Endodermal cell (in vitro differentiated cells): ENCODE measurements around the gene ATP5PO. TPM values are rescaled to one million over a fixed set of nuclear protein-coding genes. Genes with fewer than 3 reads are reported as not detected.
A peak's percentile ranks its signal among the peaks of the same experiment; 100 is the strongest.

Experiments
- DNase-seq: peaks from one replicate; pipeline ENCODE4 v3.0.0-alpha.2; 2017
- H3K27ac ChIP-seq: 2 replicates; pipeline ENCODE4 v1.5.1; 2013; ENCODE audit warnings: mild to moderate bottlenecking, low read depth, low read length, moderate library complexity
- H3K27me3 ChIP-seq: 2 replicates; pipeline ENCODE4 v1.6.1; 2013; ENCODE audit warnings: mild to moderate bottlenecking, low read length, moderate library complexity; ENCODE audit not compliant: insufficient read depth, control insufficient read depth, poor library complexity, severe bottlenecking
- H3K36me3 ChIP-seq: 2 replicates; pipeline ENCODE4 v1.7.0; 2013; ENCODE audit warnings: mild to moderate bottlenecking, low read length, moderate library complexity; ENCODE audit not compliant: control insufficient read depth, insufficient read depth
- H3K4me1 ChIP-seq: one replicate; pipeline ENCODE4 v1.7.0; 2013; ENCODE audit warnings: low read length; ENCODE audit not compliant: control insufficient read depth, insufficient read depth
- H3K4me3 ChIP-seq: 2 replicates; pipeline ENCODE4 v1.5.1; 2013; ENCODE audit warnings: mild to moderate bottlenecking, low read length, moderate library complexity
- H3K9ac ChIP-seq: 2 replicates; pipeline ENCODE4 v1.6.1; 2013; ENCODE audit warnings: mild to moderate bottlenecking, low read length, moderate library complexity; ENCODE audit not compliant: poor library complexity, severe bottlenecking; ENCODE audit errors: extremely low read depth
- H3K9me3 ChIP-seq: 2 replicates; pipeline ENCODE4 v1.6.1; 2013; ENCODE audit warnings: mild to moderate bottlenecking, low read length, moderate library complexity; ENCODE audit not compliant: control insufficient read depth
- H3K27ac Mint-ChIP-seq: 2 replicates; pipeline ENCODE4 v1.8.0; 2020; ENCODE audit warnings: mixed read lengths
- H3K27me3 Mint-ChIP-seq: 2 replicates; pipeline ENCODE4 v1.8.0; 2021; ENCODE audit warnings: mild to moderate bottlenecking, mixed read lengths; ENCODE audit not compliant: insufficient read depth
- H3K36me3 Mint-ChIP-seq: 2 replicates; pipeline ENCODE4 v1.8.0; 2020; ENCODE audit warnings: low read depth, mixed read lengths
- H3K4me1 Mint-ChIP-seq: 2 replicates; pipeline ENCODE4 v1.8.0; 2020; ENCODE audit warnings: mixed read lengths
- H3K4me3 Mint-ChIP-seq: 2 replicates; pipeline ENCODE4 v1.8.0; 2020; ENCODE audit warnings: mild to moderate bottlenecking, moderate library complexity, mixed read lengths
- H3K9me3 Mint-ChIP-seq: 2 replicates; pipeline ENCODE4 v1.8.0; 2020; ENCODE audit warnings: mild to moderate bottlenecking, mixed read lengths
- WGBS, 2 experiments: methylation state at CpG; one replicate each; pipeline versions ENCODE4 v1.1.5 to v1.1.7; 2013; ENCODE audit warnings: missing lambda C conversion rate in 2 of 2, mixed read lengths in 1 of 2; ENCODE audit not compliant: insufficient coverage in 1 of 2, insufficient read length in 1 of 2; 5-methylcytosine and 5-hydroxymethylcytosine counted together
- total RNA-seq, 2 donors: library from RNA; stranded (reverse); fragmentation: NEBNext Ultra II Directional in 1 of 2; extraction: Animal tissue kit (Norgen Biotek cat#: 25700) in 1 of 2; gene quantifications; 2 replicates in 1 of 2; 3 replicates in 1 of 2; pipeline ENCODE4 v1.2.1, GENCODE V29; 2021
- TF ChIP-seq, protein P1 (sequence below): fragments of 200-600 bp; sonication (generic); conservative IDR thresholded peaks from 2 replicates; pipeline ENCODE4 v1.5.0; 2021; ENCODE audit warnings: antibody characterized with exemption, mild to moderate bottlenecking

The ATP5PO gene
- total RNA-seq, 2 donors from 2014 or later: 223 to 252 TPM

DNA sequence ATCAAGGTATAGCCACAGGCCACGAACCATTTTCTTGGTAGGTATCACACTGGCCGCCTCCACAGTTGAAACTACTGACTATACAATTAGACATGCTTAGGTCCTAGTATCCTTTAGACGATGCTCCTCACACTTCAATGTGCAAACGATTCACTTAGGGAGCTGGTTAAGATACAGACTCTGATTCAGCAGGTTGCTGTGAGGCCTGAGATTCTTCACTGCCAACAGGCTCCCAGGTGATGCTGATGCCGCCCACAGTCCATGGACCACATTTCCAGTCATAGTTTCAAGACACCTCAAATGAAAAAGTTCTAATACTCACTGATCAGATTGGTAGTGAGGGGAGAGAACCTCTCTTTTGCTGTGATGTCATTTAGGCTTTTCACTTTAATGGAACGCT is 6.8 kb downstream of the ATP5PO start:
- no peak overlapping the region for H3K27ac Mint-ChIP-seq

DNA sequence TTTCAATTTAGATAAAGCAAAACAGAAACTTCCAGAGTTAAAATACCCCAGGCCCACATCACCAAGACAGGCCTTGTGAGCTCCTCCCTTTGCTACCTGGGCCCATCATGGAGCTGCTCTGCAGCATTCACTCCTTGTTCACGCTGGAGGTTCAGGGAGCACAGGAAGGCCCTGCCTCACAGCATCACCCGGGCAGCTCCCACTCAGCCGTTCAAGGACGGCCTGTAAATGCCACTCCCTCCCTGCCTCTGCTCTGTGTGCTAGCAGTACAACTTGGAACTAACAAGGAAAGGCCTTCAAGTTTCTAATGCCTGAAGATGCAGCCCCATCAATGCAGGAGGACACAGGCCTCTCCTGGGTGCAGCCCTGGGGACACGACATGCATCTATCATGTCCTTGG is 11.6 kb downstream of the ATP5PO start:
- no peaks in the 10 kb centered on the region for H3K9me3 ChIP-seq
- no peaks in the 10 kb centered on the region for H3K4me1 ChIP-seq
- Mint-ChIP-seq H3K4me3 (no peak overlapping the region), H3K36me3 (peaks cover 57% of the 10 kb centered on the region), H3K27ac (no peak overlapping the region), H3K9me3 (no peaks in the 10 kb centered on the region), H3K4me1 (peaks cover 1% of the 10 kb centered on the region), H3K27me3 (no peaks in the 10 kb centered on the region)
- TF ChIP-seq, protein P1, sequence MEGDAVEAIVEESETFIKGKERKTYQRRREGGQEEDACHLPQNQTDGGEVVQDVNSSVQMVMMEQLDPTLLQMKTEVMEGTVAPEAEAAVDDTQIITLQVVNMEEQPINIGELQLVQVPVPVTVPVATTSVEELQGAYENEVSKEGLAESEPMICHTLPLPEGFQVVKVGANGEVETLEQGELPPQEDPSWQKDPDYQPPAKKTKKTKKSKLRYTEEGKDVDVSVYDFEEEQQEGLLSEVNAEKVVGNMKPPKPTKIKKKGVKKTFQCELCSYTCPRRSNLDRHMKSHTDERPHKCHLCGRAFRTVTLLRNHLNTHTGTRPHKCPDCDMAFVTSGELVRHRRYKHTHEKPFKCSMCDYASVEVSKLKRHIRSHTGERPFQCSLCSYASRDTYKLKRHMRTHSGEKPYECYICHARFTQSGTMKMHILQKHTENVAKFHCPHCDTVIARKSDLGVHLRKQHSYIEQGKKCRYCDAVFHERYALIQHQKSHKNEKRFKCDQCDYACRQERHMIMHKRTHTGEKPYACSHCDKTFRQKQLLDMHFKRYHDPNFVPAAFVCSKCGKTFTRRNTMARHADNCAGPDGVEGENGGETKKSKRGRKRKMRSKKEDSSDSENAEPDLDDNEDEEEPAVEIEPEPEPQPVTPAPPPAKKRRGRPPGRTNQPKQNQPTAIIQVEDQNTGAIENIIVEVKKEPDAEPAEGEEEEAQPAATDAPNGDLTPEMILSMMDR: no peak
- H3K36me3 ChIP-seq: peaks cover 75% of the 10 kb centered on the region
- WGBS, 2 experiments: 96 to 100% methylated on average over 2 to 5 of the region's 5 CpGs
- H3K27me3 ChIP-seq: no peaks in the 10 kb centered on the region
- H3K27ac ChIP-seq: no peak overlapping the region
- no peak overlapping the region for H3K4me3 ChIP-seq
- no peak overlapping the region for H3K9ac ChIP-seq
- DNase-seq: no peak

More for the DNA sequence above, 6.8 kb downstream of the ATP5PO start:
- no peak overlapping the region for H3K4me3 ChIP-seq
- no peak for DNase-seq
- H3K4me1 ChIP-seq: no peaks in the 10 kb centered on the region
- H3K9me3 ChIP-seq: no peaks in the 10 kb centered on the region
- Mint-ChIP-seq H3K9me3 (no peaks in the 10 kb centered on the region), H3K4me1 (no peaks in the 10 kb centered on the region), H3K27me3 (no peaks in the 10 kb centered on the region), H3K36me3 (peaks cover 73% of the 10 kb centered on the region), H3K4me3 (no peak overlapping the region)
- TF ChIP-seq, protein P1: no peak
- no peak overlapping the region for H3K9ac ChIP-seq
- H3K27me3 ChIP-seq: no peaks in the 10 kb centered on the region
- 76 to 78% methylated on average over 5 to 6 of the region's 6 CpGs for WGBS, 2 experiments
- no peak overlapping the region for H3K27ac ChIP-seq
- peaks cover 98% of the 10 kb centered on the region for H3K36me3 ChIP-seq

DNA sequence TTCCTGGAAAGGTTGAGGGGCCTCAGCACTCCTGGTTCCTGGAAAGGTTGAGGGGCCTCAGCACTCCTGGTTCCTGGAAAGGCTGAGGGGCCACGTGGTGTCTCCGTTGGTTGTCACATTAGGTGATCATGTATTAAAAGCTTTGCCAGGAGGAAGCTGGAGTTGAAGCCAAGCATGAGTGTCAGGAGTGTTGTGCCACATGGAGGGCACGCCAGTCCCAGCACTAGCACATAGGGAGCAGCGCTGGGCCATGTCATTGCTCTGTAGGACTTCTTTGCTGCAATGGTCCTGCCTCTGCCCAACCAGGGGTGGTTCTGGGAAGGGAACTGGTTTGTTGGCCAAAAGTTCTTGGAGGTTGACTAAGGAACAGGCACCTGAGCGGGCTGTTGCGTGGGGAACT is 13.3 kb downstream of the ATP5PO start:
- H3K27me3 Mint-ChIP-seq: no peaks in the 10 kb centered on the region
- Histone ChIP-seq H3K27ac (no peak overlapping the region), H3K4me3 (no peak overlapping the region), H3K27me3 (no peaks in the 10 kb centered on the region), H3K4me1 (no peaks in the 10 kb centered on the region), H3K9me3 (no peaks in the 10 kb centered on the region), H3K9ac (no peak overlapping the region), H3K36me3 (peaks cover 59% of the 10 kb centered on the region)
- peaks cover 1% of the 10 kb centered on the region for H3K4me1 Mint-ChIP-seq
- TF ChIP-seq, protein P1: no peak
- H3K9me3 Mint-ChIP-seq: no peaks in the 10 kb centered on the region
- peak overlapping the region; percentile 31 for H3K27ac Mint-ChIP-seq
- no peak overlapping the region for H3K4me3 Mint-ChIP-seq
- DNase-seq: no peak
- 94 to 98% methylated on average over 6 of the region's 6 CpGs for WGBS, 2 experiments
- peaks cover 43% of the 10 kb centered on the region for H3K36me3 Mint-ChIP-seq
